ENCODE measurements around the gene RPL31.

The RPL31 gene

DNA sequence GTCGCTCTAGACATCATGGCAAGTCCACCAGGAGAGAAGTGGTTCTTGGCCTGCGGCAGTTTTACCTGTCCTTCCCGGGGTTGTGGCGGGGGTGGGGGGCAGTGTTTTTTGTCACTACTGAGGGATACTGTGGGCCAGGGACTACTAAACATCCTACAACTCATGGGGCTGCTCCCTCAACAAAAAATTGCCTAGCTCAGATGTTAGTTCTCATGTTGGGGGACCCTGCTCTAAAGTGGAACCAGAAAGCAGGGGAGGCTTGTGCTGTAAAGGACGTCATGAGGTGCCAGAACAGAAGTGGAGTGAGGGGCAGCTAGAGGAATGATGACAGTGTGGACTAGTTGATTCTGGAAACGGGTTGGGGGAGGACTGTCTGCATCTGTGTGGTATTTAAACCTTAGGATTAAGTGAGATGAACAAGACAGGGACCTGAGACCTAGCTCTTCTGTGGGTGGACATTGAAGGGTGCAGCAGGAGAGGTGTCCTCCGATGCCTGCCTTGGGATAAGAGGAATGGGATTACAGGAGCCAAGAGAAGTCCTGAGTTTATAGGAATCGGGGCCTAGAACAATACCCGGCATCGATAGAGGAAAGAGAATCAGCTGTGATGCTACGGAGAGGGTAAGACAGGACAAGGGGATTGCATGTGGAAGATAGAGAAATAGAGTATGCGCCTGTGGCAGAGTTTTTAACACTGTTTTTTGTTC lies 2.7 kb downstream of the RPL31 start:
- peaks cover 57% of the 10 kb centered on the region for H3K79me2 ChIP-seq (ENCODE audit: low read length)
- H2AFZ ChIP-seq (ENCODE audit: low read length): no peak overlapping the region
- no peak overlapping the region for H3K27ac ChIP-seq (ENCODE audit: low read length)

DNA sequence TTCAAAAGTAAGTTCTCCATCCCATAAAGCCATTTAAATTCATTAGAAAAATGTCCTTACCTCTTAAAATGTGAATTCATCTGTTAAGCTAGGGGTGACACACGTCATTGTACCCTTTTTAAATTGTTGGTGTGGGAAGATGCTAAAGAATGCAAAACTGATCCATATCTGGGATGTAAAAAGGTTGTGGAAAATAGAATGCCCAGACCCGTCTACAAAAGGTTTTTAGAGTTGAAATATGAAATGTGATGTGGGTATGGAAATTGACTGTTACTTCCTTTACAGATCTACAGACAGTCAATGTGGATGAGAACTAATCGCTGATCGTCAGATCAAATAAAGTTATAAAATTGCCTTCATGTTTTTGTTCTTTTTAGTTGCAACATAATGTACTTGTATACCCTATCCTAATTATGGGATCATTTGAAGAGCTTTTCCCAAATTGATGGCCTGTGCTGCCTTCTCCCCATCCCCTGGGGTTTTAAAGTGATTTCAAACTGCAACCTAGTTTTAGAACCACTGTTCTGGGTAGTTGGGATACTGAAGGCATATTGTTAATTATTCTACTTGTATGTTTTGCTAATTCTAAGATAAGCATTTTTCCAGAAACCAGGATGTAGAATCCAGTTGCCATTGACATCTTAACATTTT lies 4.1 kb downstream of the RPL31 start:
- Histone ChIP-seq H2AFZ (ENCODE audit: low read length) (no peak overlapping the region), H3K79me2 (ENCODE audit: low read length) (peaks cover 57% of the 10 kb centered on the region), H4K20me1 (ENCODE audit: insufficient read depth, low read length) (peaks cover 15% of the 10 kb centered on the region; the same call in 1 of the 2 replicates), H3F3A (ENCODE audit: insufficient read depth, low read length) (peaks cover 34% of the 10 kb centered on the region), H3K36me3 (replicated peaks; ENCODE audit: insufficient read depth, low read length) (peaks cover 30% of the 10 kb centered on the region), H3K4me1 (ENCODE audit: low read length) (peaks cover 12% of the 10 kb centered on the region), H3K27ac (ENCODE audit: low read length) (no peak overlapping the region), H3K4me2 (ENCODE audit: low read depth, low read length) (no peak overlapping the region), H3K9me2 (replicated peaks; ENCODE audit: insufficient read depth, low read length) (no peaks in the 10 kb centered on the region), H3K9me3 (replicated peaks; ENCODE audit: insufficient read depth, low read length) (no peaks in the 10 kb centered on the region), H3K4me3 (ENCODE audit: low read length) (no peak overlapping the region), H3K27me3 (replicated peaks; ENCODE audit: insufficient read depth, low read length) (no peaks in the 10 kb centered on the region), H3K9ac (ENCODE audit: low read length) (no peak overlapping the region)
- TF ChIP-seq, protein P1, sequence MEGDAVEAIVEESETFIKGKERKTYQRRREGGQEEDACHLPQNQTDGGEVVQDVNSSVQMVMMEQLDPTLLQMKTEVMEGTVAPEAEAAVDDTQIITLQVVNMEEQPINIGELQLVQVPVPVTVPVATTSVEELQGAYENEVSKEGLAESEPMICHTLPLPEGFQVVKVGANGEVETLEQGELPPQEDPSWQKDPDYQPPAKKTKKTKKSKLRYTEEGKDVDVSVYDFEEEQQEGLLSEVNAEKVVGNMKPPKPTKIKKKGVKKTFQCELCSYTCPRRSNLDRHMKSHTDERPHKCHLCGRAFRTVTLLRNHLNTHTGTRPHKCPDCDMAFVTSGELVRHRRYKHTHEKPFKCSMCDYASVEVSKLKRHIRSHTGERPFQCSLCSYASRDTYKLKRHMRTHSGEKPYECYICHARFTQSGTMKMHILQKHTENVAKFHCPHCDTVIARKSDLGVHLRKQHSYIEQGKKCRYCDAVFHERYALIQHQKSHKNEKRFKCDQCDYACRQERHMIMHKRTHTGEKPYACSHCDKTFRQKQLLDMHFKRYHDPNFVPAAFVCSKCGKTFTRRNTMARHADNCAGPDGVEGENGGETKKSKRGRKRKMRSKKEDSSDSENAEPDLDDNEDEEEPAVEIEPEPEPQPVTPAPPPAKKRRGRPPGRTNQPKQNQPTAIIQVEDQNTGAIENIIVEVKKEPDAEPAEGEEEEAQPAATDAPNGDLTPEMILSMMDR (IDR thresholded peaks at IDR 0.05; ENCODE audit: low read length): no peak
- no peak for TF ChIP-seq EZH2 (optimal IDR thresholded peaks at IDR 0.05; ENCODE audit: low read depth, low read length)
- no peak for TF ChIP-seq EZH2phosphoT487 (IDR thresholded peaks at IDR 0.05; ENCODE audit: low read length)
- DNase-seq: no peak

More for the DNA sequence above, 2.7 kb downstream of the RPL31 start:
- Histone ChIP-seq H3K9ac (ENCODE audit: low read length) (no peak overlapping the region), H3F3A (ENCODE audit: insufficient read depth, low read length) (peaks cover 29% of the 10 kb centered on the region), H3K27me3 (replicated peaks; ENCODE audit: insufficient read depth, low read length) (no peaks in the 10 kb centered on the region), H3K9me3 (replicated peaks; ENCODE audit: insufficient read depth, low read length) (no peaks in the 10 kb centered on the region), H3K9me2 (replicated peaks; ENCODE audit: insufficient read depth, low read length) (no peaks in the 10 kb centered on the region), H4K20me1 (ENCODE audit: insufficient read depth, low read length) (peaks cover 15% of the 10 kb centered on the region; the same call in 1 of the 2 replicates), H3K4me3 (ENCODE audit: low read length) (no peak overlapping the region), H3K4me2 (ENCODE audit: low read depth, low read length) (peak overlapping the region; percentile 76; the same call in 1 of the 2 replicates), H3K36me3 (replicated peaks; ENCODE audit: insufficient read depth, low read length) (peaks cover 30% of the 10 kb centered on the region), H3K4me1 (ENCODE audit: low read length) (peaks cover 12% of the 10 kb centered on the region)
- TF ChIP-seq EZH2phosphoT487 (IDR thresholded peaks at IDR 0.05; ENCODE audit: low read length) (no peak), EZH2 (optimal IDR thresholded peaks at IDR 0.05; ENCODE audit: low read depth, low read length) (no peak)
- TF ChIP-seq, protein P1 (IDR thresholded peaks at IDR 0.05; ENCODE audit: low read length): no peak
- no peak for DNase-seq

DNA sequence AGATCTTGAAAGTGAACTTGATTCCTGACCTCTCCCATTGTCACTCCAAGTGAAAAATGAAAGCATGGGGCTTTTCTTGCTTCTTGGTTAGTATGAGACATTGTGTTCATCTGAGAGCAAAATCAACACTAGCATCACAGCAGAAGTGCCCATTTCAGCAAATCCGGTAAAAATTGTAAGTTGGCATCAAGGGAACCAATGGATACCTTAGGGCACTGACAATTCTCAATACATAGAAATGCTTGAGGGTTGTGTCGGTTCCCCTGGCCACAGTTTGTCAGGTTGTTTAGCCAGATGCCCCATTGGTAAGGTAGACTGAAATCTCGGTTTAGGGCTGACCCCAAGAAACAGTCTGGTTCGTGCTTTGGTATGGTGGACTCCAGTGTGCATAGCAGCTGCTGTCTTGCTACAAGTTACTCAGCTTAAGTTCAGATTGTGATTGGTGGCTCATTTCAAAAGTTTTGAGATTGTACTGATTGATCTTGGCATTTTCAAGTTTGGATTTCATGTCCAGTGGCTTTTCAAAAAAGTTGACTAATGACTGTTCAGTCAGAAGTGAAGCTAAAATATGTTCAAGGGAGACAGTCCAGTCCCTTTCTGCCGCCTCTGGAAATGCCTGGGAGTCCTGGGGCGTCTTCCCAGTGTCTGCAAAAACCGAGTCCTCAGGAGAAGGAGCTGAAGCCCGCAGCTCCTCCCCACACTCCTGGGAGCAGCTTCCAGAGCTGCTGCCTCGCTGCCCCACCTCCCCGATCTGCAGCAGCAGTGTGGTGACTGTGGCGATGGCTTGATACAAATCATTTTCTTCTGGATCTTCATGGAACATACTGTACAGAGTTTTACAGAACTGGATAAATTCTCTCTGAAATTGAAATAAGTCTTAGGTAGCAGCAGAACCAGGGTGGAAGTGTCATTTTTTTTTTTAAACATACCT lies 5.6 kb downstream of the RPL31 start:
- no peaks in the 10 kb centered on the region for H3K9me3 ChIP-seq (replicated peaks; ENCODE audit: insufficient read depth, low read length)
- no peaks in the 10 kb centered on the region for H3K27me3 ChIP-seq (replicated peaks; ENCODE audit: insufficient read depth, low read length)
- H3K27ac ChIP-seq (ENCODE audit: low read length): no peak overlapping the region
- peaks cover 44% of the 10 kb centered on the region for H3F3A ChIP-seq (ENCODE audit: insufficient read depth, low read length)
- no peak overlapping the region for H3K4me2 ChIP-seq (ENCODE audit: low read depth, low read length)
- no peak overlapping the region for H3K4me3 ChIP-seq (ENCODE audit: low read length)
- H3K4me1 ChIP-seq (ENCODE audit: low read length): peaks cover 8% of the 10 kb centered on the region
- peaks cover 51% of the 10 kb centered on the region for H3K79me2 ChIP-seq (ENCODE audit: low read length)
- H3K9ac ChIP-seq (ENCODE audit: low read length): no peak overlapping the region
- H3K9me2 ChIP-seq (replicated peaks; ENCODE audit: insufficient read depth, low read length): no peaks in the 10 kb centered on the region
- DNase-seq: no peak
- H4K20me1 ChIP-seq (ENCODE audit: insufficient read depth, low read length): peaks cover 15% of the 10 kb centered on the region; the same call in 1 of the 2 replicates
- TF ChIP-seq EZH2 (optimal IDR thresholded peaks at IDR 0.05; ENCODE audit: low read depth, low read length) (no peak), EZH2phosphoT487 (IDR thresholded peaks at IDR 0.05; ENCODE audit: low read length) (no peak)
- TF ChIP-seq, protein P1 (IDR thresholded peaks at IDR 0.05; ENCODE audit: low read length): no peak
- peaks cover 30% of the 10 kb centered on the region for H3K36me3 ChIP-seq (replicated peaks; ENCODE audit: insufficient read depth, low read length)
- no peak overlapping the region for H2AFZ ChIP-seq (ENCODE audit: low read length)

Measured in MM.1S (cell line).